Heart left ventricle (tissue), 13 donors: ENCODE results near the gene SMIM3.

ENCODE experiments used
- POLR2A ChIP-seq, 2 donors: fragments of 450-650 bp; IDR thresholded peaks; one replicate each; pipeline ENCODE4 v1.6.1; 2017; ENCODE audit warnings: antibody characterized with exemption in 2 of 2, mild to moderate bottlenecking in 2 of 2, moderate library complexity in 2 of 2
- TF ChIP-seq, protein P1 (sequence below), 12 donors: fragments of 200-600 bp; sonication (generic) in 4 of 12; IDR thresholded peaks; one replicate each; pipeline versions ENCODE4 v1.5.0 to v1.8.0; 2018 to 2022; ENCODE audit warnings: antibody characterized with exemption in 12 of 12, mild to moderate bottlenecking in 5 of 12
- donor health status: ischemic (EF 13 %, LVEDD 7.1; RV severe dilation, severe dysfunction).
- donor health status: DM: no; HTN: yes; CAD: no.
- donor health status: DM: no; HTN: no; CAD: no.
- donor health status: ischemic (EF 25% LVEDD 6.9; RV normal size, moderate dysfunction).
- donor health status: ischemic (EF 25% LVEDD 5.7; RV mildly dilated, moderate dysfunction).
- donor health status: ischemic (EF 35%, LVEDD 5.7; RV mildly dilated, moderate dysfunction).
- donor health status: nonischemic (EF 11% LVEDD 7.7; RV severe dilation, severe dysfunction).
- donor health status: DM: yes; HTN: yes; CAD: no.
- donor health status: PGD.
- donor health status: ischemic (EF 29% LVEDD 5.4; RV normal size, mild dysfunction).
- donor health status: nonischemic (EF 23%, LVEDD 6.1; RV moderate dilation, normal function).

GRCh38 chr5:150734579-150735384 lies 43.8 kb upstream of the SMIM3 start:
- no peak for TF ChIP-seq POLR2A (IDR thresholded peaks at IDR 0.05)
- TF ChIP-seq, protein P1, sequence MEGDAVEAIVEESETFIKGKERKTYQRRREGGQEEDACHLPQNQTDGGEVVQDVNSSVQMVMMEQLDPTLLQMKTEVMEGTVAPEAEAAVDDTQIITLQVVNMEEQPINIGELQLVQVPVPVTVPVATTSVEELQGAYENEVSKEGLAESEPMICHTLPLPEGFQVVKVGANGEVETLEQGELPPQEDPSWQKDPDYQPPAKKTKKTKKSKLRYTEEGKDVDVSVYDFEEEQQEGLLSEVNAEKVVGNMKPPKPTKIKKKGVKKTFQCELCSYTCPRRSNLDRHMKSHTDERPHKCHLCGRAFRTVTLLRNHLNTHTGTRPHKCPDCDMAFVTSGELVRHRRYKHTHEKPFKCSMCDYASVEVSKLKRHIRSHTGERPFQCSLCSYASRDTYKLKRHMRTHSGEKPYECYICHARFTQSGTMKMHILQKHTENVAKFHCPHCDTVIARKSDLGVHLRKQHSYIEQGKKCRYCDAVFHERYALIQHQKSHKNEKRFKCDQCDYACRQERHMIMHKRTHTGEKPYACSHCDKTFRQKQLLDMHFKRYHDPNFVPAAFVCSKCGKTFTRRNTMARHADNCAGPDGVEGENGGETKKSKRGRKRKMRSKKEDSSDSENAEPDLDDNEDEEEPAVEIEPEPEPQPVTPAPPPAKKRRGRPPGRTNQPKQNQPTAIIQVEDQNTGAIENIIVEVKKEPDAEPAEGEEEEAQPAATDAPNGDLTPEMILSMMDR (IDR thresholded peaks at IDR 0.05), result no peak
